SK-N-SH treated with all-trans-retinoic acid at 6 μM for 48 hours (cell line): ENCODE measurements around the gene PRKCE.

ENCODE experiments used
- ATAC-seq: fragments of 200-7000 bp; cut with Tn5 transposase; 3 replicates; pipeline ENCODE4 v1.9.1; 2020; ENCODE audit warnings: mild to moderate bottlenecking, moderate library complexity
- ARNTL ChIP-seq: fragments of 450-650 bp; formaldehyde crosslinking; IDR thresholded peaks from 2 replicates; pipeline ENCODE4 v1.5.0; 2020; ENCODE audit warnings: low read depth, mild to moderate bottlenecking, moderate library complexity, borderline replicate concordance
- BACH2 ChIP-seq: fragments of 250-450 bp; sonication (Bioruptor Pico); IDR thresholded peaks from 2 replicates; pipeline ENCODE4 v1.9.0; 2021; ENCODE audit warnings: mild to moderate bottlenecking, borderline replicate concordance
- ESRRG ChIP-seq: fragments of 250-450 bp; sonication (Bioruptor Pico); IDR thresholded peaks from 2 replicates; pipeline ENCODE4 v1.6.1; 2021; ENCODE audit warnings: mild to moderate bottlenecking
- ISL1 ChIP-seq: fragments of 250-450 bp; sonication (Bioruptor Pico); IDR thresholded peaks from 2 replicates; pipeline ENCODE4 v2.1.2; 2022; ENCODE audit warnings: mild to moderate bottlenecking, moderate library complexity
- OSR1 ChIP-seq: fragments of 250-450 bp; sonication (Bioruptor Pico); IDR thresholded peaks from 2 replicates; pipeline ENCODE4 v1.8.0; 2022; ENCODE audit warnings: moderate library complexity, mild to moderate bottlenecking, inconsistent platforms
- PPARA ChIP-seq: fragments of 250-450 bp; sonication (Bioruptor Pico); IDR thresholded peaks from 2 replicates; pipeline ENCODE4 v1.5.0; 2020; ENCODE audit warnings: mild to moderate bottlenecking, borderline replicate concordance
- RARB ChIP-seq: fragments of 250-450 bp; sonication (Bioruptor Pico); IDR thresholded peaks from 2 replicates; pipeline ENCODE4 v1.8.0; 2021; ENCODE audit warnings: mild to moderate bottlenecking, moderate library complexity
- SNAI2 ChIP-seq: fragments of 250-450 bp; sonication (Bioruptor Pico); IDR thresholded peaks from 2 replicates; pipeline ENCODE4 v1.5.0; 2020; ENCODE audit warnings: mild to moderate bottlenecking, moderate library complexity
- TCF4 ChIP-seq: fragments of 250-450 bp; sonication (Bioruptor Pico); IDR thresholded peaks from 2 replicates; pipeline ENCODE4 v1.8.0; 2021; ENCODE audit warnings: mild to moderate bottlenecking, moderate library complexity, borderline replicate concordance
- TOX ChIP-seq: fragments of 250-450 bp; sonication (Bioruptor Pico); IDR thresholded peaks from 2 replicates; pipeline ENCODE4 v1.8.0; 2021; ENCODE audit warnings: mild to moderate bottlenecking, moderate library complexity, borderline replicate concordance
- ZC3H10 ChIP-seq: fragments of 250-450 bp; sonication (Bioruptor Pico); IDR thresholded peaks from 2 replicates; pipeline ENCODE4 v1.5.1; 2021; ENCODE audit warnings: mild to moderate bottlenecking, moderate library complexity
- ZFP30 ChIP-seq: fragments of 450-650 bp; formaldehyde crosslinking; IDR thresholded peaks from 2 replicates; pipeline ENCODE4 v1.5.0; 2022; ENCODE audit warnings: mild to moderate bottlenecking, moderate library complexity
- ZNF565 ChIP-seq: fragments of 450-650 bp; formaldehyde crosslinking; conservative IDR thresholded peaks from 2 replicates; pipeline ENCODE4 v1.5.0; 2020; ENCODE audit warnings: low read depth, mild to moderate bottlenecking, moderate library complexity
- ZNF70 ChIP-seq: fragments of 450-650 bp; formaldehyde crosslinking; IDR thresholded peaks from 2 replicates; pipeline ENCODE4 v1.5.0; 2020; ENCODE audit warnings: mild to moderate bottlenecking, moderate library complexity
- TF ChIP-seq, protein P1 (sequence below): fragments of 250-450 bp; sonication (Bioruptor Pico); IDR thresholded peaks from 2 replicates; pipeline ENCODE4 v1.5.1; 2021; ENCODE audit warnings: mild to moderate bottlenecking, moderate library complexity
- TF ChIP-seq, protein P2 (sequence below): fragments of 250-450 bp; sonication (Bioruptor Pico); IDR thresholded peaks from 2 replicates; pipeline ENCODE4 v1.8.0; 2021; ENCODE audit warnings: low read depth, mild to moderate bottlenecking, moderate library complexity, borderline replicate concordance
- TF ChIP-seq, protein P3 (sequence below): fragments of 250-450 bp; sonication (Bioruptor Pico); IDR thresholded peaks from 2 replicates; pipeline ENCODE4 v1.5.0; 2020; ENCODE audit warnings: mild to moderate bottlenecking, moderate library complexity
- TF ChIP-seq, protein P4 (sequence below): fragments of 250-450 bp; sonication (Bioruptor Pico); IDR thresholded peaks from 2 replicates; pipeline ENCODE4 v1.5.1; 2020; ENCODE audit warnings: low read depth, mild to moderate bottlenecking, moderate library complexity
- TF ChIP-seq, protein P5 (sequence below): fragments of 250-450 bp; sonication (Bioruptor Pico); IDR thresholded peaks from 2 replicates; pipeline ENCODE4 v1.8.0; 2020; ENCODE audit warnings: mild to moderate bottlenecking, moderate library complexity, borderline replicate concordance

Gene PRKCE

DNA sequence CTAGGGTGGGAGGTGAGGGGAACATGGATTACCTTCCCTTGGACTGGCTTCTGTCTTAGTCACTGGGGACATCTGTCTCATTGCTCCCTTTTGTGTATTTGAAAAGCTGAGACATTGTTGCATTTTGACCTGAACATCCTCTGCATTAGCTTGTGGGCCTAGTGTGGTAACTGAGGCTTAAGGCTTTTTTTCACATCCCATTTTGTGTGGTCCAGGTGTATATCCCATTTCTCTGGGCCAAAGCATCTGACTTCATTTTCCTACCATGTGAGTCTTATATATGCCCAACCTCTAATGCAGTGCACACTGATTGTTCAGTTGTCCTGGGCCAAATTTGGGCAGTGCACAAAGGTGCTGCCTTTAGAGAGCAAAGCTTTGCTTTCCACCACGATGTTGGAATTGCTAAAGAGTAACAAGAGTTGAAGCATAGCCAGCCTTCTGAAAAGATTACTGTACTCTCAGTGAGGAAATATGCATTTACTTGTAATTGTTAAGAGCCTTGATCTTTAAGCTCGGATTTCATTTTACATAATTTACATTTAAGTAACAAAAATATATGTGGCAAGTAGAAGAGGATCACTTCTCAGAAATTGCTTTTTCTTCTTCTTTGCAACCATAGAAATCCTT is 13.3 kb downstream of the PRKCE start:
- TF ChIP-seq RARB (no peak), ISL1 (CRISPR knock-in tag) (no peak), ZFP30 (no peak), ZNF70 (CRISPR knock-in tag) (no peak), TCF4 (CRISPR knock-in tag) (no peak), ZNF565 (no peak), BACH2 (CRISPR knock-in tag) (no peak)
- TF ChIP-seq, protein P1, sequence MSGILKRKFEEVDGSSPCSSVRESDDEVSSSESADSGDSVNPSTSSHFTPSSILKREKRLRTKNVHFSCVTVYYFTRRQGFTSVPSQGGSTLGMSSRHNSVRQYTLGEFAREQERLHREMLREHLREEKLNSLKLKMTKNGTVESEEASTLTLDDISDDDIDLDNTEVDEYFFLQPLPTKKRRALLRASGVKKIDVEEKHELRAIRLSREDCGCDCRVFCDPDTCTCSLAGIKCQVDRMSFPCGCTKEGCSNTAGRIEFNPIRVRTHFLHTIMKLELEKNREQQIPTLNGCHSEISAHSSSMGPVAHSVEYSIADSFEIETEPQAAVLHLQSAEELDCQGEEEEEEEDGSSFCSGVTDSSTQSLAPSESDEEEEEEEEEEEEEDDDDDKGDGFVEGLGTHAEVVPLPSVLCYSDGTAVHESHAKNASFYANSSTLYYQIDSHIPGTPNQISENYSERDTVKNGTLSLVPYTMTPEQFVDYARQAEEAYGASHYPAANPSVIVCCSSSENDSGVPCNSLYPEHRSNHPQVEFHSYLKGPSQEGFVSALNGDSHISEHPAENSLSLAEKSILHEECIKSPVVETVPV (CRISPR knock-in tag) = no peak
- TF ChIP-seq, protein P2, sequence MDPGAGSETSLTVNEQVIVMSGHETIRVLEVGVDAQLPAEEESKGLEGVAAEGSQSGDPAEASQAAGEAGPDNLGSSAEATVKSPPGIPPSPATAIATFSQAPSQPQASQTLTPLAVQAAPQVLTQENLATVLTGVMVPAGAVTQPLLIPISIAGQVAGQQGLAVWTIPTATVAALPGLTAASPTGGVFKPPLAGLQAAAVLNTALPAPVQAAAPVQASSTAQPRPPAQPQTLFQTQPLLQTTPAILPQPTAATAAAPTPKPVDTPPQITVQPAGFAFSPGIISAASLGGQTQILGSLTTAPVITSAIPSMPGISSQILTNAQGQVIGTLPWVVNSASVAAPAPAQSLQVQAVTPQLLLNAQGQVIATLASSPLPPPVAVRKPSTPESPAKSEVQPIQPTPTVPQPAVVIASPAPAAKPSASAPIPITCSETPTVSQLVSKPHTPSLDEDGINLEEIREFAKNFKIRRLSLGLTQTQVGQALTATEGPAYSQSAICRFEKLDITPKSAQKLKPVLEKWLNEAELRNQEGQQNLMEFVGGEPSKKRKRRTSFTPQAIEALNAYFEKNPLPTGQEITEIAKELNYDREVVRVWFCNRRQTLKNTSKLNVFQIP = no peak
- TF ChIP-seq, protein P3, sequence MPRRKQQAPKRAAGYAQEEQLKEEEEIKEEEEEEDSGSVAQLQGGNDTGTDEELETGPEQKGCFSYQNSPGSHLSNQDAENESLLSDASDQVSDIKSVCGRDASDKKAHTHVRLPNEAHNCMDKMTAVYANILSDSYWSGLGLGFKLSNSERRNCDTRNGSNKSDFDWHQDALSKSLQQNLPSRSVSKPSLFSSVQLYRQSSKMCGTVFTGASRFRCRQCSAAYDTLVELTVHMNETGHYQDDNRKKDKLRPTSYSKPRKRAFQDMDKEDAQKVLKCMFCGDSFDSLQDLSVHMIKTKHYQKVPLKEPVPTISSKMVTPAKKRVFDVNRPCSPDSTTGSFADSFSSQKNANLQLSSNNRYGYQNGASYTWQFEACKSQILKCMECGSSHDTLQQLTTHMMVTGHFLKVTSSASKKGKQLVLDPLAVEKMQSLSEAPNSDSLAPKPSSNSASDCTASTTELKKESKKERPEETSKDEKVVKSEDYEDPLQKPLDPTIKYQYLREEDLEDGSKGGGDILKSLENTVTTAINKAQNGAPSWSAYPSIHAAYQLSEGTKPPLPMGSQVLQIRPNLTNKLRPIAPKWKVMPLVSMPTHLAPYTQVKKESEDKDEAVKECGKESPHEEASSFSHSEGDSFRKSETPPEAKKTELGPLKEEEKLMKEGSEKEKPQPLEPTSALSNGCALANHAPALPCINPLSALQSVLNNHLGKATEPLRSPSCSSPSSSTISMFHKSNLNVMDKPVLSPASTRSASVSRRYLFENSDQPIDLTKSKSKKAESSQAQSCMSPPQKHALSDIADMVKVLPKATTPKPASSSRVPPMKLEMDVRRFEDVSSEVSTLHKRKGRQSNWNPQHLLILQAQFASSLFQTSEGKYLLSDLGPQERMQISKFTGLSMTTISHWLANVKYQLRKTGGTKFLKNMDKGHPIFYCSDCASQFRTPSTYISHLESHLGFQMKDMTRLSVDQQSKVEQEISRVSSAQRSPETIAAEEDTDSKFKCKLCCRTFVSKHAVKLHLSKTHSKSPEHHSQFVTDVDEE = no peak
- TF ChIP-seq, protein P4, sequence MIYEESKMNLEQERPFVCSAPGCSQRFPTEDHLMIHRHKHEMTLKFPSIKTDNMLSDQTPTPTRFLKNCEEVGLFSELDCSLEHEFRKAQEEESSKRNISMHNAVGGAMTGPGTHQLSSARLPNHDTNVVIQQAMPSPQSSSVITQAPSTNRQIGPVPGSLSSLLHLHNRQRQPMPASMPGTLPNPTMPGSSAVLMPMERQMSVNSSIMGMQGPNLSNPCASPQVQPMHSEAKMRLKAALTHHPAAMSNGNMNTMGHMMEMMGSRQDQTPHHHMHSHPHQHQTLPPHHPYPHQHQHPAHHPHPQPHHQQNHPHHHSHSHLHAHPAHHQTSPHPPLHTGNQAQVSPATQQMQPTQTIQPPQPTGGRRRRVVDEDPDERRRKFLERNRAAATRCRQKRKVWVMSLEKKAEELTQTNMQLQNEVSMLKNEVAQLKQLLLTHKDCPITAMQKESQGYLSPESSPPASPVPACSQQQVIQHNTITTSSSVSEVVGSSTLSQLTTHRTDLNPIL (CRISPR knock-in tag) = no peak
- TF ChIP-seq, protein P5, sequence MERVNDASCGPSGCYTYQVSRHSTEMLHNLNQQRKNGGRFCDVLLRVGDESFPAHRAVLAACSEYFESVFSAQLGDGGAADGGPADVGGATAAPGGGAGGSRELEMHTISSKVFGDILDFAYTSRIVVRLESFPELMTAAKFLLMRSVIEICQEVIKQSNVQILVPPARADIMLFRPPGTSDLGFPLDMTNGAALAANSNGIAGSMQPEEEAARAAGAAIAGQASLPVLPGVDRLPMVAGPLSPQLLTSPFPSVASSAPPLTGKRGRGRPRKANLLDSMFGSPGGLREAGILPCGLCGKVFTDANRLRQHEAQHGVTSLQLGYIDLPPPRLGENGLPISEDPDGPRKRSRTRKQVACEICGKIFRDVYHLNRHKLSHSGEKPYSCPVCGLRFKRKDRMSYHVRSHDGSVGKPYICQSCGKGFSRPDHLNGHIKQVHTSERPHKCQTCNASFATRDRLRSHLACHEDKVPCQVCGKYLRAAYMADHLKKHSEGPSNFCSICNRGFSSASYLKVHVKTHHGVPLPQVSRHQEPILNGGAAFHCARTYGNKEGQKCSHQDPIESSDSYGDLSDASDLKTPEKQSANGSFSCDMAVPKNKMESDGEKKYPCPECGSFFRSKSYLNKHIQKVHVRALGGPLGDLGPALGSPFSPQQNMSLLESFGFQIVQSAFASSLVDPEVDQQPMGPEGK (CRISPR knock-in tag) = no peak
- no peak for ATAC-seq

DNA sequence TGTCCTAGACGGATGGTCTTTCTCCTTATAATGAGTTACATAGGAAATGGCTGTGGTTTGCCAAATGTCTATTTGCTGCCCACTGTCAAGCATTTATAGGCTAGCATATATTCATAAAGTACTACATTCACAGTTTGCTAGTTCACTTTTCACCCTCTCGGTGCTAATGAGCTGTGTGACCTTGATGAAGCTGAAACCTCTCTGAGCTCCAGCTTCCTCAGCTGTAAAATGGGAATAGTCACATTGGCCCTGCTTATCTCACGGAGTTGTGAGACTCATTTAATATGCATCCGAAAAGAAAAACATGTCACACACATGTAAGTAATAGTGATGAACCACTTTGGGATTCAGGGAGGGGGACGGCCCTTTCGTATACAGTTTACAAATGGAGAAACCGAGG is 17.0 kb downstream of the PRKCE start:
- no peak for ATAC-seq
- TF ChIP-seq, protein P2 = no peak
- TF ChIP-seq SNAI2 (CRISPR knock-in tag) = no peak
- TF ChIP-seq, protein P1 (CRISPR knock-in tag) = no peak
- no peak for TF ChIP-seq ISL1 (CRISPR knock-in tag)
- TF ChIP-seq TCF4 (CRISPR knock-in tag) = no peak
- no peak for TF ChIP-seq ESRRG (CRISPR knock-in tag)
- no peak for TF ChIP-seq PPARA
- TF ChIP-seq ZC3H10 (CRISPR knock-in tag) = no peak
- TF ChIP-seq, protein P5 (CRISPR knock-in tag) = no peak
- no peak for TF ChIP-seq ARNTL
- no peak for TF ChIP-seq ZNF70 (CRISPR knock-in tag)
- TF ChIP-seq OSR1 (CRISPR knock-in tag) = no peak
- no peak for TF ChIP-seq BACH2 (CRISPR knock-in tag)
- TF ChIP-seq TOX (CRISPR knock-in tag) = no peak
- no peak for TF ChIP-seq ZFP30
